GM19397 (cell line): ENCODE measurements around the gene CRP.
"Not testable (repeated sequence)": the region's sequence is repeated elsewhere in the genome, so short reads cannot be mapped to it uniquely, and the experiment has no call there.

Experiments used
- ATAC-seq: cut with Tn5 transposase; IDR thresholded peaks from one replicate; pipeline ENCODE4 v1.9.1; 2021; ENCODE audit warnings: mild to moderate bottlenecking, moderate library complexity; ENCODE audit not compliant: unreplicated experiment

Gene CRP

DNA sequence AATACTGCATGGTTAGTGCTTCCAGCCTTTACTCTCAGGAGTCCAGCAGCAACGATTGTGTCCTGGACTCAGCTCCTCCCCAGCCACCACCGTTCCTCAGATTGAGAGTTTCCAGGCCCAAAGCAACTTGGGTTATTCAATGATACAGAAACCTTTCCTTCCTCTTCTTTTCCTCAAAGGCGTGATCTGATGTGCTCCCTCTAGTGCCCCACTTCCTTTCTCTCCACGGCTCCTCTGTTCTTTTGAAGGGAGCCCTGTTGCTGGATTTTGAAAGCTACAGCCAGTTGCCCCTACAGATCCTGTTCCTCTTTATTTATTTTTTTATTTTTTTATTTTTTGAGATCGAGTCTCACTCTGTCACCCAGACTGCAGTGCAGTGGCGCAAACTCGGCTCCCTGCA is 14.1 kb downstream of the CRP start:
- no peak for ATAC-seq

DNA sequence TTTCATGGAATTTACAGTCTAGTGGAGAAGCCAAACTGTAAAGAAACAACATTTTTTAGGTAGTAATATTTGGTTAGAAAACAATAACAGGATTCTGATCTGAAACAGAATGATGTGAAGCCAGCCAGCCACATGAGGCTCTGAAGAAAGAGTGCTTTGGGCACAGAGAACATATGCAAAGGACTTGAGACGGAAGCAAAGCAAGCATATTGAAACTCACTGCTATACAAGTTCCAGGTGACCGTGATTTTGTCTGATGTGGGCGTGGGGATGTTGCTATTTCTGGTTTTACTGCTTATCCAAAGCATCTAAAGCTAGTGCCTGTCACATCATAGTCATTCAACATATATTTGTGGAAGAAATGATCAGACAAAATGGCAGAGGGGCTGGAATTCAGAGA is 14.7 kb downstream of the CRP start:
- no peak for ATAC-seq

DNA sequence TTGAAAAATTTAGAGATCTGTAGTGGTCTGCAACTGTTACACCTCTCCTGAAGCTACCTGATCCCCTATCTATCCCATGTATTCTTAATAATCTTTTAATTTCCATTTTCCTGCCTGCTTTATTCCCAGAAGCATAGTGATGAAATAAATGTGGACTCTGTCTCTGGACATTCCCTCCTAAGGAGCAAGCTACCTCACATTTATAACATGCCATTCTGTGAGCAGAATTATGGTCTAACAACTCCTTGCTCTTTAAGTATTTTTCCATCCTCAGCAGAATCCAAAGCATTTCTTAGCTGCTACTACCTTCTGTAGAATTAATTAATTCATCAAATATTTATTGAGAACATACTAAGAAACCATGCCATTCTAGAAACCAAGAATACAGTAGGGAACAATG is 15.1 kb downstream of the CRP start:
- no peak for ATAC-seq

DNA sequence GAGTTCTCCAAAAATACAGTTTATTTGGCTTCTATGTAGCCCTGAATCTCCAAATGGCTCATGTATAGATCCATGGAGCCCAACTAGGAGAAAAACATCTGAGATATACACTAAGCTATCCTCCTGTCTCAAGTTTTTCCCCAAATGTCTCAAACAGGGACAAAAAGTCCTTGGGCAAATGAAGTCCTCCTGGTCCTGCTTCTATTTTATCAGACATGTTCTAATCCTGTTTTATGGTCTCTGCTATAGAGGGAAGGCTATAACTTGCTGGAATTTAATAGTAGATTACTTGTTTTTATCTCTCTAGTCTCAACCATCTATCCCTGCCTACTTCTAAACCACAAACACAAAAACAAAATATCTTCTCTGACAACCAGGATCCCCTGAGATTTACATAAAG is 26.9 kb downstream of the CRP start:
- no peak for ATAC-seq

DNA sequence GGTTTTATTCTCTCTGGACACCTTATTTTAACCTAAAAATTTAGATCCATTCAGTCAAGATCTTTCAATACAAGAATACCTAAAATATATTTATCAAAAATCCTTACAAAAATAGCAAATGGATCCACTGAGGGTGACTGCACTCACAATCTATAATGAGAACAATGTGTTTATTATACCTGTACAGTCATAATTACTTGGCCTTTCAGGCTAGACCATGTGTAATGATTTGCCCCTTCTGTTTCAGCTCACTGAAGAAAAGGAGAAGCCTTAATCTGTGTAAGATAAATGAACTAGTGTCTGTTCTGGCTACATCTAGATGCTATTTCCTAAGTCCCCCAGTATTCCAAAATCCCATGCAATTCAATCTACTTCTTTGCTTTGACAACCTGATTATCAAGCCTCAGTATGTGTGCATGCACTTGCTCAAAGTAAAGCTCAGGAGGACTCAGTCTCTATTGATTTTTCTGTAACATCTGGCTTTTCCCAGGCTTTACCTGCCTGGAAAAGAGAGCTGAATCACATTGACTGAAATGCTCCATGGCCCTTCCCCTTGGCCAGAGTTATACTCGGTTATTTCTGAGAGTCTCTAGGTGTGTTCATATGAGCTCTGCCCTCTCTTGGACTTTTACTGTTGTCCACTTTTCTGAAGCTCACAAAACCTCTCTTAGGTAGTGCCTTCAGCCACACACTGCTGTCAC is 27.6 kb downstream of the CRP start:
- ATAC-seq = no peak

DNA sequence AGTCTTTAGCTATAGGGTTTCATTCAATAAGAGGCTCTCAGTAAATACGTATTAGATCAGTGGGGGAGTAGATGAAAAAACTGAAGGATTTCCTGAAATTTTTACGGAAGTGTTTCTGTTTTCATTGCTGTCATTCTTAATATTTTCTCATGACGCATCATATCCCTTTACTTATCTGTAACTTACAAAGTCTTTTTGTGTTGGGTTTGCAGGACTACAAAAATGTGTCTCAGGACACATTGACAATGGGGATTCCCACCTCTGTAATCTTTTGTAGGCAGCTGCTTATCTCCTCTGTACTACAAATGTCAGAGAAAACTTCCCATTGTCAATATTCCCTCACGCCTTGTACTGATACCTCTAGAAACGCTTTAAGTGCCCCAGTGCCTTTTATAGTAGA is 35.5 kb downstream of the CRP start:
- no peak for ATAC-seq

DNA sequence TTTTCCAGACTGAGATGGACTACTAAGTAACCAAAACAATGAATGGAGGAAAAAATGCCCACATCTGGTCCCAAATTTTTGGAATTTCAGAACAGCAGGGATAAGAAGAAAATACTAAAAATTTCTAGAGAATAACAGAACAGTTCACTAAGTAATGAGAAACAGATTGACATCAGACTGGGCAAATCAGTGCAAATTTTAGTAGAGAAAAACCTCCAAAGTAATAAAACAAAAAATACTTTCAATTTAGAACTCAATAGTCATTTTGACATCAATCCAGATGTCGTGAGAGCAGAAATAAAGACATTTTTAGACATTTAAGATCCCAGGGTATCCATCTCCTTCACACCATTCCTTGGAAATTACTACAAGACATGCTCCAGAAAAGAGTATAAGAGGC is 39.3 kb downstream of the CRP start:
- ATAC-seq = no peak

DNA sequence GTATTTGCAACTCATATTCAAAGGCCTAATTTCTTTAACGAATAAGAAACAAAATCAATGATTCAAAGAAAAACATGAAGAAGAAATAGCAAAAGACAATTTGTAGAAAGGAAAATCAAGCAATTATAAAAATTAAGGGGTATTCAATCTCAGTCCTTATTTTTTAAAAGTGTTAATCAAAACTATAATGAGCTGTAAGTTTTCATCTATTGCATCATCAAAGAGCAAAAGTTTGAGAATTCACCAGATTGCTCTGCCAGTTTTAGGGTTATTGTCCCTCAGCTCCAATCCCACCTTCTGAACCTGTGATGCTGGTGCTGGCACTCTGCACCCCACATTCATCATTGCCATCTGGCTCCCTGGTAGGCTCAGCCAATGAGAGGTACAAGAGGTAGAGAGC is 42.0 kb downstream of the CRP start:
- ATAC-seq = not testable (repeated sequence)

DNA sequence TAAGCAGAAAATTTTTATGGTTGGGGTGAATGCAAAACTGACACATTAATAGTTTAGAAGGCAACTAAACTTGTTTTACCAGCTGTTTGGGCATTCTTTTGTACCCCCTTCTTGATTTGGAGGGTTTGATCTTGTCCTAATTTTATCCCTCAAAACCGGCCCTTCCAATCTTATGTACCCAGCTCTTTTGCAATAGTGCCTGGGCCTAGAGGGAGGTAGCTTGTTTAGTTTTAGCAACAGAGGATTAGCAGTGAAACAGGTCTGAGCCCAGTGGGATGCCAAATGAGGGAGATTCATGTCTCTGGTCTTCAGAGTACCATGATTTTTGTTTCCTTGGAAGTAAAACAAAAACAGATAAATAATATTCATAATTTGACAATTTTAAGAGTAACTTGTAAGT is 45.1 kb downstream of the CRP start:
- no peak for ATAC-seq

DNA sequence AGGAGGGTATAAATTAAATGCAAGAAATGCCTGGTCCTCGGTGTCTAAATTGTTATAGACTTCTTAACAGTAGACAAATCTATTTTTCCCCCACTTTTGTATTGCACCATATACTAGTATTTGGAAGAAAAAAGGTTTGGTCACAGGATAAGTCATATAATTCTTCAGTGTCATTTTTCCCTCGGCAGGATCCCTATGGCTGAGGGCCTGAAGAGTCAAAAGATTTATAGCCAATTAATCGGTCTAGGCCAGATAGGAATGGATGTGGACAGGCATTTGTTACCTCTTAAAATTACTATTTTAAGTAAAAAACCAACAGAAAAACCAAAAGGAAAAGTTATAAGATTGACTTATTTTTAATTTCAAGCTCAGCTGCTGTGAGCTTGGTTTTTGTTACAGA is 45.6 kb downstream of the CRP start:
- no peak for ATAC-seq

DNA sequence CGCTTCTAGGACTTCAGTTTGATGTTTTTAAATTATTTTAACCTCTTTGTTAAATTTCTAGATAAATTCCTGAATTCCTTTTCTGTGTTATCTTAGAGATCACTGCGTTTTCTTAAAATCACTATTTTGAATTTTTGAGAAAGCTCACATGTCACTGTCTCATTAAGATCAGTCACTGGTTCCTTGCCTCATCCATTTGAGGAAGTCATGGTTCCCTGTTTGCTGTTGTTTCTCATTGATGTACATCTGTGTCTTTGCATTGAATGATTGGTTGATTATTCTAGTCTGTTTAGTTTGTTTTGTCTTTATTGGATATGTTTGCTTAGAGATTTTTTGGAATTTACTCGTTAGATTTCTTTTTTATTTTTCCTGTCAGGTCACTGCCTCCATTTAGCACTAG is 50.1 kb downstream of the CRP start:
- no peak for ATAC-seq

DNA sequence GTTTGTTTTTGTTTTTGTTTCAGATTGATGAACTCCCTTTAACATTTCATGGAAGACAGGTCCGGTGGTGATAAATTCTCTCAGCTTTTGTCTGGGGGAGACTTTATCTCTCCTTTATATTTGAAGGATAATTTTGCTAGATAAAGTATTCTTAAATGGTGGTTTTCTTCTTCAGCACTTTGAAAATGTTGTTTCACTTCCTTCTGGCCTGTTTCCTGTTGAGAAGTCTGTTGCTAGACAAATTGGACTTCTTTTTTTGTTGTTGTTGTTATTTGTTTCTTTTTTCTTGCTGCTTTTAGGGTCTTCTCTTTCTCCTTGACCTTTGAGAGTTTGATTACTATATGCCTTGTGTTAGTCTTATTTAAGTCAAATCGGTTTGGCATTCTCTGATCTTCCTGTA is 50.8 kb downstream of the CRP start:
- ATAC-seq = no peak
